Endothelial cell of umbilical vein (primary cell): ENCODE measurements around the gene PDCD2L. TPM values are rescaled to one million over a fixed set of nuclear protein-coding genes. Genes with fewer than 3 reads are reported as not detected.

Experiments used
- BruUV-seq: library from RNA; stranded (reverse); fragments of 400-500 nt; replicated peaks from 2 replicates; lab custom pipeline; 2021; lab: Mats Ljungman, UMichigan
- CTCF ChIA-PET: fragments of 300-600, 350-600 bp; sonication (Branson Sonifier 250); formaldehyde crosslinking; loops from one replicate; lab custom pipeline; 2021; ENCODE audit warnings: antibody characterized with exemption, inconsistent platforms; lab: Charles Lee
- POLR2A ChIA-PET: fragments of 300-600, 350-600 bp; sonication (Branson Sonifier 250); formaldehyde crosslinking; loops from one replicate; lab custom pipeline; 2021; ENCODE audit warnings: antibody characterized with exemption, inconsistent platforms; lab: Charles Lee
- DNase-seq: peaks from one replicate; pipeline ENCODE4 v3.0.0-alpha.2; 2011; ENCODE audit warnings: low read depth, low spot score
- FAIRE-seq: peaks from 2 replicates; lab custom pipeline; 2011; peaks lifted over from hg19 to GRCh38; lab: Jason Lieb, UNC
- H2AFZ ChIP-seq: 2 replicates; pipeline ENCODE4 v1.6.0; 2012; ENCODE audit warnings: low read depth, low read length, control low read depth, inconsistent platforms
- H3K27ac ChIP-seq: 2 replicates; pipeline ENCODE4 v1.5.1; 2011; ENCODE audit warnings: low read depth, mild to moderate bottlenecking, control low read depth, low read length, moderate library complexity; ENCODE audit not compliant: insufficient read depth
- H3K27me3 ChIP-seq, 2 experiments: 2 replicates each; pipeline versions ENCODE4 v1.6.0 to v1.6.1; 2011; ENCODE audit warnings: low read length in 2 of 2, mixed read lengths in 1 of 2; ENCODE audit not compliant: control insufficient read depth in 2 of 2, insufficient read depth in 2 of 2
- H3K36me3 ChIP-seq, 2 experiments: 2 replicates in 1 of 2; 3 replicates in 1 of 2; pipeline ENCODE4 v1.5.1; 2011; ENCODE audit warnings: low read length in 2 of 2, mild to moderate bottlenecking in 1 of 2, moderate library complexity in 1 of 2; ENCODE audit not compliant: control insufficient read depth in 2 of 2, insufficient read depth in 2 of 2; ENCODE audit errors: extremely low read depth in 1 of 2
- H3K4me1 ChIP-seq: 3 replicates; pipeline ENCODE4 v1.5.1; 2011; ENCODE audit warnings: mild to moderate bottlenecking, low read length; ENCODE audit not compliant: control insufficient read depth, insufficient read depth; ENCODE audit errors: extremely low read depth
- H3K4me2 ChIP-seq: 2 replicates; pipeline ENCODE4 v1.6.1; 2011; ENCODE audit warnings: low read length, control low read depth, mixed read lengths; ENCODE audit not compliant: insufficient read depth
- H3K4me3 ChIP-seq, 3 experiments: fragments of 200-600 bp in 1 of 3; sonication (generic), shearing (Covaris generic) in 1 of 3; replicated peaks in 1 of 3; 2 replicates each; pipeline ENCODE4 v1.5.1; 2011 to 2016; ENCODE audit warnings: control low read depth in 3 of 3, low read length in 3 of 3, mild to moderate bottlenecking in 2 of 3, inconsistent platforms in 1 of 3, low read depth in 1 of 3, moderate library complexity in 1 of 3; ENCODE audit not compliant: insufficient read depth in 1 of 3
- H3K79me2 ChIP-seq: 2 replicates; pipeline ENCODE4 v1.6.0; 2012; ENCODE audit warnings: low read length, inconsistent platforms; ENCODE audit not compliant: control insufficient read depth, insufficient read depth
- H3K9ac ChIP-seq: replicated peaks from 2 replicates; pipeline ENCODE3; 2011; ENCODE audit warnings: low read length, control low read depth; ENCODE audit not compliant: insufficient read depth; ENCODE audit errors: extremely low read depth
- H3K9me1 ChIP-seq: replicated peaks from 3 replicates; pipeline ENCODE4 v1.6.0; 2011; ENCODE audit warnings: mild to moderate bottlenecking, low read length; ENCODE audit not compliant: control insufficient read depth, insufficient read depth; ENCODE audit errors: extremely low read depth
- H3K9me3 ChIP-seq: replicated peaks from 2 replicates; pipeline ENCODE4 v1.5.1; 2012; ENCODE audit warnings: low read length, inconsistent platforms; ENCODE audit not compliant: control insufficient read depth, insufficient read depth
- H4K20me1 ChIP-seq: replicated peaks from 2 replicates; pipeline ENCODE3; 2011; ENCODE audit warnings: mild to moderate bottlenecking, low read length; ENCODE audit not compliant: control insufficient read depth, insufficient read depth; ENCODE audit errors: extremely low read depth
- EZH2 ChIP-seq: IDR thresholded peaks from 2 replicates; pipeline ENCODE4 v1.6.1; 2012; ENCODE audit warnings: borderline replicate concordance, low read depth, mild to moderate bottlenecking, moderate library complexity, low read length, inconsistent platforms; ENCODE audit not compliant: severe bottlenecking
- FOS ChIP-seq: IDR thresholded peaks from 2 replicates; pipeline ENCODE4 v1.6.1; 2011; ENCODE audit warnings: mild to moderate bottlenecking, low read length, moderate library complexity, borderline replicate concordance; ENCODE audit not compliant: insufficient read depth
- GATA2 ChIP-seq: IDR thresholded peaks from 2 replicates; pipeline ENCODE4 v1.7.0; 2011; ENCODE audit warnings: low read depth, mild to moderate bottlenecking, moderate library complexity, mixed read lengths, low read length; ENCODE audit not compliant: insufficient read length, insufficient read depth
- JUN ChIP-seq: IDR thresholded peaks from 2 replicates; pipeline ENCODE4 v1.6.1; 2011; ENCODE audit warnings: borderline replicate concordance, low read depth; ENCODE audit not compliant: insufficient read length, insufficient read depth
- MYC ChIP-seq: IDR thresholded peaks from one replicate; pipeline ENCODE4 v1.6.1; 2011; ENCODE audit warnings: mild to moderate bottlenecking, low read depth, low read length
- POLR2A ChIP-seq: IDR thresholded peaks from 2 replicates; pipeline ENCODE4 v1.6.1; 2012; ENCODE audit warnings: low read depth, mild to moderate bottlenecking, control low read depth, low read length
- POLR2AphosphoS5 ChIP-seq: IDR thresholded peaks from 2 replicates; pipeline ENCODE4 v1.6.1; 2012; ENCODE audit warnings: low read depth, mild to moderate bottlenecking, control low read depth, low read length, moderate library complexity; ENCODE audit not compliant: insufficient read depth
- dilution Hi-C: fragments of 300-500 bp; cut with MboI; formaldehyde crosslinking; loops from one replicate; pipeline ENCODE4 v1.15.0; 2019; ENCODE audit warnings: low sequenced_read_pairs; ENCODE audit not compliant: extremely low pct_ligation_motif_present
- intact Hi-C: fragments of 100-400 bp; cut with micrococcal nuclease; formaldehyde crosslinking; loops from one replicate; pipeline ENCODE4 v1.10.0; 2022
- polyA plus RNA-seq, 4 experiments: library from polyadenylated mRNA; depleted of rRNA in 3 of 4; stranded (reverse) in 3 of 4; unstranded in 1 of 4; fragments of >200 nt; gene quantifications; 2 replicates each; pipeline versions ENCODE4 v1.2.1 to v1.2.3, GENCODE V29; 2011 to 2012; ENCODE audit warnings: missing spikeins in 1 of 4
- total RNA-seq: library from RNA; stranded (reverse); gene quantifications from 2 replicates; pipeline ENCODE4 v1.2.3, GENCODE V29; 2021
- TF ChIP-seq, protein P1 (sequence below): IDR thresholded peaks from 2 replicates; pipeline ENCODE4 v1.6.1; 2011; ENCODE audit not compliant: insufficient read depth, insufficient read length
- TF ChIP-seq, protein P2 (sequence below), 2 donors: IDR thresholded peaks; 1 replicate in 1 of 2; 2 replicates in 1 of 2; pipeline ENCODE4 v1.5.1; 2011; ENCODE audit warnings: low read length in 2 of 2, mild to moderate bottlenecking in 2 of 2, moderate library complexity in 2 of 2, control low read depth in 1 of 2, inconsistent platforms in 1 of 2, low read depth in 1 of 2; ENCODE audit not compliant: insufficient read depth in 1 of 2; ENCODE audit errors: extremely low read depth in 1 of 2

PDCD2L gene
- total and polyA plus RNA-seq, 2 donors (not counting 3 experiments of a cell fraction or from before 2014, with no cell fraction given): 12.4 to 20.3 TPM

DNA sequence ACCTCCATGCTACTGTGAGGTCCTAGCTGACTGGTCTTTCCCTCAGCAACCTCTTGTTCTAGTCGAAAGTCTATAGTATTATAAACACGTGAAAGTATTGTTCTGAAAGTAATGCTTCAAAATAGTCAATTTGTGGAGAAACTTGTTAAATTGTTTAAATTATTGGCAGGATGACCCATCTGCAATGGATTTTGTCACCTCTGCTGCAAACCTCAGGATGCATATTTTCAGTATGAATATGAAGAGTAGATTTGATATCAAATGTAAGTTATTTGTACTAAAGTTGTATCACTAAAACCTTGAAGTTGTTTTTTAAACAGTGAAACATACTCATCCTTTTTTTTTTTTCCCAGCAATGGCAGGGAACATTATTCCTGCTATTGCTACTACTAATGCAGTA is 49.9 kb downstream of the PDCD2L start:
- ChIA-PET POLR2A (no interaction called here), CTCF (no interaction called here)
- DNase-seq: no peak
- Histone ChIP-seq H3K9ac (no peak overlapping the region), H3K4me2 (no peak overlapping the region), H3K27me3 (no peaks in the 10 kb centered on the region), H3K9me1 (no peaks in the 10 kb centered on the region), H4K20me1 (no peaks in the 10 kb centered on the region), H3K4me1 (no peaks in the 10 kb centered on the region), H3K36me3 (peaks cover 15 to 21% of the 10 kb centered on the region in 2 experiments), H3K27ac (no peak overlapping the region), H3K79me2 (peaks cover 28% of the 10 kb centered on the region), H2AFZ (no peak overlapping the region), H3K4me3 (no peak overlapping the region), H3K9me3 (no peaks in the 10 kb centered on the region)
- no peak for FAIRE-seq
- TF ChIP-seq POLR2AphosphoS5 (no peak), MYC (no peak), JUN (no peak), FOS (no peak), EZH2 (no peak), POLR2A (no peak), GATA2 (no peak)
- TF ChIP-seq, protein P1, sequence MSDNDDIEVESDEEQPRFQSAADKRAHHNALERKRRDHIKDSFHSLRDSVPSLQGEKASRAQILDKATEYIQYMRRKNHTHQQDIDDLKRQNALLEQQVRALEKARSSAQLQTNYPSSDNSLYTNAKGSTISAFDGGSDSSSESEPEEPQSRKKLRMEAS: no peak
- TF ChIP-seq, protein P2, sequence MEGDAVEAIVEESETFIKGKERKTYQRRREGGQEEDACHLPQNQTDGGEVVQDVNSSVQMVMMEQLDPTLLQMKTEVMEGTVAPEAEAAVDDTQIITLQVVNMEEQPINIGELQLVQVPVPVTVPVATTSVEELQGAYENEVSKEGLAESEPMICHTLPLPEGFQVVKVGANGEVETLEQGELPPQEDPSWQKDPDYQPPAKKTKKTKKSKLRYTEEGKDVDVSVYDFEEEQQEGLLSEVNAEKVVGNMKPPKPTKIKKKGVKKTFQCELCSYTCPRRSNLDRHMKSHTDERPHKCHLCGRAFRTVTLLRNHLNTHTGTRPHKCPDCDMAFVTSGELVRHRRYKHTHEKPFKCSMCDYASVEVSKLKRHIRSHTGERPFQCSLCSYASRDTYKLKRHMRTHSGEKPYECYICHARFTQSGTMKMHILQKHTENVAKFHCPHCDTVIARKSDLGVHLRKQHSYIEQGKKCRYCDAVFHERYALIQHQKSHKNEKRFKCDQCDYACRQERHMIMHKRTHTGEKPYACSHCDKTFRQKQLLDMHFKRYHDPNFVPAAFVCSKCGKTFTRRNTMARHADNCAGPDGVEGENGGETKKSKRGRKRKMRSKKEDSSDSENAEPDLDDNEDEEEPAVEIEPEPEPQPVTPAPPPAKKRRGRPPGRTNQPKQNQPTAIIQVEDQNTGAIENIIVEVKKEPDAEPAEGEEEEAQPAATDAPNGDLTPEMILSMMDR (IDR thresholded peaks at IDR 0.05; ENCODE audit: extremely low read depth in 1 of 2, insufficient read depth in 1 of 2, low read depth in 1 of 2, low read length in 2 of 2): no peak
- intact Hi-C loops: no loop called here
- dilution Hi-C loops: no loop called here
- no TSS peak for BruUV-seq
